Muscle of leg (tissue), 11 donors: ENCODE data around the gene TMEM255A. TPM values are rescaled to one million over a fixed set of nuclear protein-coding genes. Genes with fewer than 3 reads are reported as not detected.

ENCODE experiments used
- DNase-seq: peaks from one replicate; pipeline ENCODE4 v3.0.0; 2013
- H3K27ac ChIP-seq: one replicate; pipeline ENCODE4 v1.5.1; 2013; ENCODE audit warnings: mild to moderate bottlenecking, low read length, control low read depth
- H3K27me3 ChIP-seq: one replicate; pipeline ENCODE4 v1.6.1; 2013; ENCODE audit warnings: low read length; ENCODE audit not compliant: control insufficient read depth, insufficient read depth
- H3K36me3 ChIP-seq: one replicate; pipeline ENCODE4 v1.6.1; 2013; ENCODE audit warnings: low read length; ENCODE audit not compliant: control insufficient read depth, insufficient read depth
- H3K4me1 ChIP-seq: one replicate; pipeline ENCODE4 v1.6.1; 2013; ENCODE audit warnings: low read length; ENCODE audit not compliant: control insufficient read depth, insufficient read depth
- H3K4me3 ChIP-seq: one replicate; pipeline ENCODE4 v1.5.1; 2013; ENCODE audit warnings: low read length, control low read depth
- H3K9me3 ChIP-seq: replicated peaks from 2 replicates; pipeline ENCODE4 v1.6.1; 2013; ENCODE audit warnings: low read depth, low read length; ENCODE audit not compliant: control insufficient read depth
- WGBS: methylation state at CpG from one replicate; pipeline ENCODE4 v1.1.5; 2013; ENCODE audit warnings: missing lambda C conversion rate; ENCODE audit not compliant: insufficient coverage; 5-methylcytosine and 5-hydroxymethylcytosine counted together
- polyA plus RNA-seq, 8 donors: library from polyadenylated mRNA; unstranded; fragments of 120-200 nt; gene quantifications; one replicate each; pipeline versions ENCODE4 v1.2.1 to v1.2.3, GENCODE V29; 2013; ENCODE audit warnings: inconsistent platforms in 1 of 8, low replicate concordance in 1 of 8; ENCODE audit not compliant: insufficient read length in 8 of 8, insufficient read depth in 1 of 8
- total RNA-seq: library from RNA; stranded (reverse); fragments of 120-200 nt; gene quantifications from one replicate; pipeline ENCODE4 v1.2.4, GENCODE V29; 2013

TMEM255A gene
- total and polyA plus RNA-seq, 9 donors: 3.3 to 15.5 (median 11.5) TPM

GRCh38 chrX:120213438-120214265 lies 97.6 kb downstream of the TMEM255A start:
- WGBS: 8% methylated on average over 4 of the region's 8 CpGs
- Histone ChIP-seq H3K9me3 (no peaks in the 10 kb centered on the region), H3K4me1 (no peaks in the 10 kb centered on the region), H3K4me3 (no peak overlapping the region), H3K27me3 (peaks cover 7% of the 10 kb centered on the region), H3K36me3 (no peaks in the 10 kb centered on the region), H3K27ac (no peak overlapping the region)
- DNase-seq: peak; percentile 70

Other genes starting within 250 kb of the TMEM255A start
- gene RHOXF2B, start 233.8 kb downstream of the TMEM255A start, total RNA-seq: not detected
- gene RHOXF2B, start 233.8 kb downstream of the TMEM255A start, polyA plus RNA-seq: under 1 TPM in 2 of 8 donors, not detected in 6; 0.15 to 0.20 TPM
- 0.09 TPM for gene RHOXF1, start 195.5 kb downstream of the TMEM255A start, total RNA-seq
- under 1 TPM in 4 of 8 donors, not detected in 4; 0.18 to 0.76 (median 0.37) TPM for gene RHOXF1, start 195.5 kb downstream of the TMEM255A start, polyA plus RNA-seq
- not detected for gene RHOXF2, start 152.8 kb downstream of the TMEM255A start, total RNA-seq
- under 1 TPM in 1 of 8 donors, not detected in 7; 0.07 TPM for gene RHOXF2, start 152.8 kb downstream of the TMEM255A start, polyA plus RNA-seq
- 12.7 TPM for gene ZBTB33, start 60.6 kb downstream of the TMEM255A start, total RNA-seq
- gene ZBTB33, start 60.6 kb downstream of the TMEM255A start, polyA plus RNA-seq: 10 to 100 TPM in 7 of 8 donors, 1 to 10 TPM in 1; 9.3 to 19.4 (median 14.4) TPM
- gene ATP1B4, start 50.6 kb upstream of the TMEM255A start, total RNA-seq: 298 TPM
- gene ATP1B4, start 50.6 kb upstream of the TMEM255A start, polyA plus RNA-seq: 100 to 1,000 TPM; 157 to 359 (median 241) TPM
- gene LAMP2, start 157.8 kb upstream of the TMEM255A start, total RNA-seq: 101 TPM
- 100 to 1,000 TPM in 7 of 8 donors, 10 to 100 TPM in 1; 99.5 to 140 (median 121) TPM for gene LAMP2, start 157.8 kb upstream of the TMEM255A start, polyA plus RNA-seq
- 19.0 TPM for gene CUL4B, start 249.5 kb upstream of the TMEM255A start, total RNA-seq
- 10 to 100 TPM; 23.6 to 39.7 (median 28.4) TPM for gene CUL4B, start 249.5 kb upstream of the TMEM255A start, polyA plus RNA-seq